Measurements from ENCODE around the gene PLAAT2. TPM values are rescaled to one million over a fixed set of nuclear protein-coding genes. Genes with fewer than 3 reads are reported as not detected.

PLAAT2 gene
- total RNA-seq, 4 donors from 2014 or later: not detected

DNA sequence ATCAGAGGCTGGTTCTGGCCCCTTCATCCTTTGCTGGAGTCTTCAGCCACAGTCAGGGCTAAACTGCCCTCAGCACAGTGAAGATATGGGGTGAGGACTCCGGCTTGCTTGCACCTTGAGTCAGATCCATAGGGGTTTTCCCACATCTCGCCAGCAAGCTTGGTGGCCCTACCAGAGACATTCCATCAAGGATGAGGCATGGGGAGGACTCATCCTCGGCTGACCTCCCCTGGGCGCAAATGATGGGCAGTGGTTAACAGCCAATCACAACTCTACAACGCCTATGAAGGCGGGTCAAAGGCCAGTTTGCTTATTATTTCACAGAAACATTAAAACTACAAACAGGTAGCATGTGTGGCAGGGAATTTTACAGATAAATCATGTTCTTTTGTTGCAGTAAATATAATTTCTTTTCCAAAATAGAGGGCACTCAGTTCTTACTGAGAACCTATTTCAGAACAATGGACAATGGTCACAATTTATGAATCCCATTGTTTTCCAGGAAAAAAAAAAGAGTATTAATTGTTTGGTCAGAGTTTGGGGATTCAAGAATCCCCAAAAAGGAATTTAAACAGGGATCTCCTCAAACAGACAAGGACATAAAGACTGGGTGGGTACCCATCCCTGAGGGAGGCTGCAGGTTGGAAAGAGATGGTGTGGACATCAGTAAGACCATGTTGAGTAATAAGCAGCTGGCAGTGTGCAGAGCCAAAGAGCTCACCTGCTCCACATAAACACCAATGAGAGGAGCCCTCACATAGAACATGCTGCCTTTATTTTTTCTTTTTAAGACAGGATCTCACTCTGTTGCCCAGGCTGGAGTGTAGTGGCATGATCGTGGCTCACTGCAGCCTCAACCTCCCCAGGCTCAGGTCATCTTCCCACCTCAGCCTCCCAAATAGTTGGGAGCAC, 36.3 kb upstream of the PLAAT2 start:
- no peak for TF ChIP-seq POLR2A (IDR thresholded peaks at IDR 0.05)
- TF ChIP-seq, protein P1, sequence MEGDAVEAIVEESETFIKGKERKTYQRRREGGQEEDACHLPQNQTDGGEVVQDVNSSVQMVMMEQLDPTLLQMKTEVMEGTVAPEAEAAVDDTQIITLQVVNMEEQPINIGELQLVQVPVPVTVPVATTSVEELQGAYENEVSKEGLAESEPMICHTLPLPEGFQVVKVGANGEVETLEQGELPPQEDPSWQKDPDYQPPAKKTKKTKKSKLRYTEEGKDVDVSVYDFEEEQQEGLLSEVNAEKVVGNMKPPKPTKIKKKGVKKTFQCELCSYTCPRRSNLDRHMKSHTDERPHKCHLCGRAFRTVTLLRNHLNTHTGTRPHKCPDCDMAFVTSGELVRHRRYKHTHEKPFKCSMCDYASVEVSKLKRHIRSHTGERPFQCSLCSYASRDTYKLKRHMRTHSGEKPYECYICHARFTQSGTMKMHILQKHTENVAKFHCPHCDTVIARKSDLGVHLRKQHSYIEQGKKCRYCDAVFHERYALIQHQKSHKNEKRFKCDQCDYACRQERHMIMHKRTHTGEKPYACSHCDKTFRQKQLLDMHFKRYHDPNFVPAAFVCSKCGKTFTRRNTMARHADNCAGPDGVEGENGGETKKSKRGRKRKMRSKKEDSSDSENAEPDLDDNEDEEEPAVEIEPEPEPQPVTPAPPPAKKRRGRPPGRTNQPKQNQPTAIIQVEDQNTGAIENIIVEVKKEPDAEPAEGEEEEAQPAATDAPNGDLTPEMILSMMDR (IDR thresholded peaks at IDR 0.05): no peak
- H3K4me1 ChIP-seq: no peaks in the 10 kb centered on the region
- H3K4me3 ChIP-seq: no peak overlapping the region
- no peaks in the 10 kb centered on the region for H3K27me3 ChIP-seq
- intact Hi-C loops (cut with DNase I; ENCODE audit: low total_unique reads): no loop called here
- no peaks in the 10 kb centered on the region for H3K36me3 ChIP-seq
- no peak for DNase-seq
- no peak overlapping the region for H3K27ac ChIP-seq
- H3K9me3 ChIP-seq: no peaks in the 10 kb centered on the region

DNA sequence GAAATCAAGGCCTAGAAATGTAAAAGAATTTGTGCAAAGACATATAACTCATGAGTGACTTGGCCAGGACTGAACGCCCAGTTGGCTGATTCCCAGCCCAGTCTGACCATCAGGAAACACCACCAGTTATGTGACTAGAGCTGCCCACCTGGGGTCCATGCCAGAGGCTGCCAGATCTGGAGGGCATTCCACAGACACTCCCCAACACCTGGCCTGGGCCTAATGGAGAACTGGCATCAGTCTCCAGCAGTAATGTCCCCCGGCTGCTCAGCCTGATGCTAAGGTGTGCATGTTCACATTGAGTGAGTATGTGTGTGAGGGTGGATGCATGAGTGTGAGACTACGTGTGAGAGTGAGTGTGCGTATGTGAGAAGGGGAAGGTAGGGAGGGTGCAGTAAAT, 35.4 kb upstream of the PLAAT2 start:
- no peak for DNase-seq
- H3K27me3 ChIP-seq: no peaks in the 10 kb centered on the region
- no peaks in the 10 kb centered on the region for H3K36me3 ChIP-seq
- H3K4me1 ChIP-seq: no peaks in the 10 kb centered on the region
- no peaks in the 10 kb centered on the region for H3K9me3 ChIP-seq
- no peak overlapping the region for H3K4me3 ChIP-seq
- H3K27ac ChIP-seq: no peak overlapping the region
- intact Hi-C loops (cut with DNase I; ENCODE audit: low total_unique reads): no loop called here
- no peak for TF ChIP-seq POLR2A (IDR thresholded peaks at IDR 0.05)
- TF ChIP-seq, protein P1 (IDR thresholded peaks at IDR 0.05): no peak

DNA sequence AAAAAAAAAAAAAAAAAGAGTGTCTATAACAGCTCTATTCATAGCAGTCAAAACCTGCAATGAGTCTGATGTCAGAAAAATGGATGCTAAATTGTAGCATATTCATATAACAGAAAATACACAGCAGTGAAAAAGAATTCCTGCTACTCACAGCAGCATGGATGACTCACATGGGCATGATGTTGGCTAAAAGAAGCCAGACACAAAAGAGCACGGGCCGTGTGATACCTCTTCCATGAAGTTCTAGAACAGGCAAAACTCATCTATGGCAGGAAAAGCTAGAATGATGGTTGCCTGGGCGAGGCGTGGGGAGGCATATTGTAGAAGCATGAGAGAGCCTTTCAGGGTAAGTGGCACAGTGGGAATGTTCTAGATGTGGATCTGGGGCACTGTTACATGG, 32.1 kb upstream of the PLAAT2 start:
- Histone ChIP-seq H3K9me3 (no peaks in the 10 kb centered on the region), H3K36me3 (no peaks in the 10 kb centered on the region), H3K4me3 (no peak overlapping the region), H3K27me3 (no peaks in the 10 kb centered on the region), H3K4me1 (no peaks in the 10 kb centered on the region), H3K27ac (no peak overlapping the region)
- TF ChIP-seq, protein P1 (IDR thresholded peaks at IDR 0.05): no peak
- no peak for TF ChIP-seq POLR2A (IDR thresholded peaks at IDR 0.05)
- intact Hi-C loops (cut with DNase I; ENCODE audit: low total_unique reads): no loop called here
- DNase-seq: no peak

DNA sequence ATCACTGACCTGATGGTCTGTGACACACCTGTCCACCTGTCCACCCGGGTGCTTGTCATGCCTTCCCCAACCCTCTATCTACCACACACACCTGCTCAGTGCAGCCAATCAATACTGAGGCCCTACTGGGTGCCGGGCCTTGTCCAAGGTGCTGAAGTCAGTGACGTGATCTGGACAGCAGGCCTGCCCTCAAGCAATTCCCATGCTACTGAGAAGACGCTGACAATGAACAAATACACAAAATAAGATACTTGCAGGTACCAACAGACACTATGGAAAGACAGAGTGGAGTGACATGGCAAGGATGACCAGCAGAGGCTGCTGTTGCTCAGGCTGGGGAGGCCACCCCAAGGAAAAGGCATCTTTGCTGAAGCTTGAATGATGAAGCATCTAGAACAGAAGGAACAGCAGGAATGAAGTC, 29.8 kb upstream of the PLAAT2 start:
- Histone ChIP-seq H3K9me3 (no peaks in the 10 kb centered on the region), H3K36me3 (no peaks in the 10 kb centered on the region), H3K27ac (no peak overlapping the region), H3K4me1 (no peaks in the 10 kb centered on the region), H3K27me3 (no peaks in the 10 kb centered on the region), H3K4me3 (no peak overlapping the region)
- no peak for TF ChIP-seq POLR2A (IDR thresholded peaks at IDR 0.05)
- TF ChIP-seq, protein P1 (IDR thresholded peaks at IDR 0.05): peak in 3 of 4 experiments; percentile 21 to 37 (median 28)
- intact Hi-C loops (cut with DNase I; ENCODE audit: low total_unique reads): no loop called here
- DNase-seq: no peak

DNA sequence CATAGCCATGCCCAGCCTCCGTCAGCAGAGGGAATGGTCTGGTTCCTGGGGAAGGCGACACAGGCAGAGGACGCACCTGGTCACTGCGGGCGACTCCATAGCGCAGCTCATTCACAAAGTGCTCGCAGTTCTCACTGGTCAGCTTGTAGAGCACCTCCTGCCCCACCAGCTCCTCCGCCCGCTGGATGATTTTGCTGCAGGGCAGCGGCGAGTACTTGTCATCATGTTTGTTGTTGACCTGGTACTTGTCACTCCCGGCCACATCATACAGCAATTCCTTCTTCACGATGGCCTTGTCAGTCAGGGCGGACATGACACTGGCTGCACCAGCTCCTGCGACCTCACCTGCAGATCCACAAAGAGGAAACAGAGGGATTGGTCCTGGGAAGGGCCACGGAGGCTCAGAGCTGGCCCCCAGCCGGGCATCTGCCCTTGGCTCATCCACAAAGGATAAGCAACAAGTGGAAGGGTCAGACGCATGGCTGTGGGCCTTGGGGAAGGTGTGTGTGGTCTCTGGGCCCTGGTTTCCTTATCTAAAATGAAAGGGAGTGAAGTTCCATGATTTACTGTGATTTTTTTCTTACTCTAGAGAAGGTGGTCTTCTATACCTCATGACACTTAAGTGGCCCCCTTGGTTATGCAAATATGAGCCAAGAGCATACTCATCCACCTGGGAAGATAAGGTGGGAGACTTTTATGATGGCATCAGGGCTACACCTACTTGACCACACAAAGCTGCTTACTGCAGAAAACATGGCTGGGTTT, 27.0 kb upstream of the PLAAT2 start:
- no peaks in the 10 kb centered on the region for H3K36me3 ChIP-seq
- no peaks in the 10 kb centered on the region for H3K4me1 ChIP-seq
- no peak overlapping the region for H3K4me3 ChIP-seq
- intact Hi-C loops (cut with DNase I; ENCODE audit: low total_unique reads): no loop called here
- H3K27me3 ChIP-seq: no peaks in the 10 kb centered on the region
- H3K27ac ChIP-seq: no peak overlapping the region
- no peak for DNase-seq
- no peaks in the 10 kb centered on the region for H3K9me3 ChIP-seq
- TF ChIP-seq, protein P1 (IDR thresholded peaks at IDR 0.05): no peak
- no peak for TF ChIP-seq POLR2A (IDR thresholded peaks at IDR 0.05)

Measured in uterus (tissue), 4 donors.